NCI-H1694 treated with DMSO at 0.1 percent for 48 hours (cell line): Measurements from ENCODE around the gene SAE1.

Source experiments
- DNase-seq: peaks from one replicate; lab custom pipeline; 2025; lab: John Stamatoyannopoulos, UW

Gene SAE1

GRCh38 chr19:47106821-47107201 is 23.8 kb upstream of the SAE1 start:
- DNase-seq, result no peak

- DNase-seq, result no peak
Measured at GRCh38 chr19:47107202-47107952, 23.3 kb upstream of the SAE1 start.

GRCh38 chr19:47107953-47108746 is 22.5 kb upstream of the SAE1 start:
- no peak for DNase-seq

GRCh38 chr19:47109177-47109540 is 21.5 kb upstream of the SAE1 start:
- no peak for DNase-seq

DNA sequence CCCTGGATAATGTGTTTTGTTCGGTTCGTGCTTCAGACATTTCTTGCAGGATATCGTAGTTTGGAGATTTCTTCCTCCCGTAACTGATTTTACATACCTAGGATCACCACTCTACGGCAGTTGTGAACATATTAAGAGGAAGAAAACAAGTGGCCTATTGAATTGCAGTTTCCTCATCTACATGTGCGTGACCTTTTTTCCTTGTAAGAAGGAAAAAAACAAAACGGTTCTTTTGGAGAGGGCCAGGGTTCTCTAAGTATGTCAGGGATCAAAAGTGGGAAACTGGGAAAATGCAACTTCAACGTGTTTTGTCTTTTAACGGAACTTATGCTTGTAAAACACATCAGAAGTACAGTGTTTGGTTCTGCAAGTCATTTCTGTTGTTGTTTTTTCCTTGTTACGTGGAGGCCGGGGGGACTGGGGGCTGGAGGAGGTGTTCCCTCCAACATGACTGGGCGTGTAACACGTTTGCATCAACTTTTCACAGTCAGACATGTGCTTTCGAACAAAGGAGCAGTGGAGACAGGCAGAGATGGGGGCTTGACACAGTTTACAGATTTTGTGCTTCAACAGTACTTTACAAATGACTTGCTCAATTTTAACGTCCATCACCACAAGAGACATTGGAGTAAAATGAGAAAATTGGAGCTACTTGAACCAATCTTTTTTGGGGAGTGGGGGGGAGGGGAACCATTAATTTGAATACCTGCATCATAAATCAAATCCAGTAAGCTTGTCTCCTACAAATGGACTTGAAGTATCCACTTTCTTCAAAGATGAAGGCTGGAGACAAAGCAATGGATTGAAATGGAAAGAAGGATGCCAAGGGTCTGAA is 20.9 kb upstream of the SAE1 start:
- no peak for DNase-seq

DNA sequence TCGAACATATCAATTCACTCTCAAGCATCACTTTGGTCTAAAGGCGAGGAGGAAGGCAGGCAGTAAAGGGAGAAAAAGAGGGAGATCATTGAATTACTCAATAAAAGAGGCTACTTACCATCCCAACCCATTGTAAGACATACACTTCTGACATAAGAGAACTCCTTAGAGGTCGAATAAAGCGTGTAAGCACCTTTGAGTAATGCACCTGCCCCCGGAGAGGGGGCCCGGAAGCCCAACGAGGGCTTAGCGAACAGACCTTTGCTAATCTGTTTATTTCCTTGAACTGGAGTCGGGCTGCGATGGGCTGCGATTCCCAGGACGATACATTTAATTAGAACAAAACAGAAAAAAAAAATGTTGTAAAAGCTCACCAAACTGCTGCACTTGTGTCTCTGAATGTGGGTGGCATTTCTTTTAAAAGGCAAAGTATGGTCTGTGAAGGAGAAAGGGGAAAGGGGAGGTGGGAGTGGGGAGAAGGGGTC is 20.1 kb upstream of the SAE1 start:
- no peak for DNase-seq

DNA sequence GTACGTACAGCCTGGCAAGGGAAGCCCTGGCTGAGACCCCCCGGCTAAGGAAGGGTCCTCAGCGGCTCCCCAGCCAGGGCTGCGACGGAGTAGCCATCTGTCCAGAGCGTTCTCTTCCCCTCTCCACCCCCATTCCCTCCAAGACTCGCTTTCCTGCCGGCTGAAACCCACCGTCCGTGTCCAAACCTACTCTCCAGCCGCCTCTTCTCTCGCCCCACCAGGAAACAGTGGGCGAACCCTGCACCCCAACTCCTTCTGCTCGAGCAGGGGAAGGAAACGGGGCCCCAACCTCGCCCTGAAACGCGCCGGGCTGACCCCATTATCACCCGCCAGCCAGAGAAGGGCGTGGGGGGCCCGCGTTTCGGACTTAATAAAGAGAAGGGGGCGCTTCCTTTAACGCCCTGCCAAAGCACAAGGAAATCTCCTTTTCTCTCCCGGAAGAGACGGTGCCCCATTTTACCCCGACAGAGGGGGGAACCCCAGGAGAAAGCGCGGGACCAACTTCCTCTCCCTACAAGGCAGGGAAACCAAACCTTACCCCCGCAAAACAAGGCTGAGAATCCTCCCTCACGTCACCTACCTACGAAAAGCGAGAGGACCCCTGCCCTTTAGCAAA is 19.5 kb upstream of the SAE1 start:
- DNase-seq, result no peak

- no peak for DNase-seq
Measured at GRCh38 chr19:47111682-47112165, 18.9 kb upstream of the SAE1 start.

DNA sequence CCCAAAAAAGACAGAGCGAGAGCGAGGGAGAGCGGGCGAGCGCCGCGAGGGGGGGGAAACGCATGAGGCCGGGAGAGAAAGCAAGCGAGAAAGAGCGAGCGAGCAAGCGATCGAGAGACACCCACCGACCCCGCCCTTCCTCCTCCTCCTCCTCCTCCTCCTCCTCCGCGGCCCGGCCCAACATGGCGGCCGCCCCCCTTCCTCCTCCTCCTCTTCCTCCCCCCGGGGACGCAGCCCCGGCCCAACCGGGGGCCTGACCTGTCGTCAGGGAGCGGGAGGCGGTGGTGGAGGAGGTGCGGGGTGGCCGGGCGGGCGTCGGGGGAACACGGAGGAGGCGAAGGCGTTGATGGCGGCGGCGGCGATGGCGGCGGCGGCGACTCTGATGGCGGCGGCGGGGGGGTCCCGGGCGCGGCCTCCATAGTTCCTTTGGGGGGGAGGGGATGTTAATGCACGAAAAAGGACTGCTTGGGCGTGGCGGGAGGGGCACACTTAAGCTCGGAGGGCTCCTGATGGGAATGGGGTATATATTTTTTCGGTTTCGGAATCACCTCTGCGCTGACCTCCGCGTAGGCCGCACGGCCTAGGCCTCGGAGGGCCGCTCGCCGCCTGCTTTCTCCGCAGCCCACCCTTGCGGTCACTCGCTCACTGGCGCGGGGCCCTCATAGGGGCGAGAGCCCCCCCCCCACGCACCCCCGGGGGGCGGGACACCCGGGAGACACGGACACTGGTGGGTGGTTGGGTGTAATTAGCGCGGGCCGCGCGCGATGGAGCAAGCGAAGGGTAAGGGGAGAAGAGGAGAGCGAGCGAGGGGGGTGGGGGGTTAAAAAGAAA is 18.3 kb upstream of the SAE1 start:
- DNase-seq, result peak; percentile 68

GRCh38 chr19:47112997-47113849 is 17.4 kb upstream of the SAE1 start, which contains the start of gene ZC3H4:
Gene ZC3H4 (minus strand): TSS chr19:47113776. CDS start chr19:47112584, 1,192 bp downstream.
- DNase-seq, result peak; percentile 99

DNA sequence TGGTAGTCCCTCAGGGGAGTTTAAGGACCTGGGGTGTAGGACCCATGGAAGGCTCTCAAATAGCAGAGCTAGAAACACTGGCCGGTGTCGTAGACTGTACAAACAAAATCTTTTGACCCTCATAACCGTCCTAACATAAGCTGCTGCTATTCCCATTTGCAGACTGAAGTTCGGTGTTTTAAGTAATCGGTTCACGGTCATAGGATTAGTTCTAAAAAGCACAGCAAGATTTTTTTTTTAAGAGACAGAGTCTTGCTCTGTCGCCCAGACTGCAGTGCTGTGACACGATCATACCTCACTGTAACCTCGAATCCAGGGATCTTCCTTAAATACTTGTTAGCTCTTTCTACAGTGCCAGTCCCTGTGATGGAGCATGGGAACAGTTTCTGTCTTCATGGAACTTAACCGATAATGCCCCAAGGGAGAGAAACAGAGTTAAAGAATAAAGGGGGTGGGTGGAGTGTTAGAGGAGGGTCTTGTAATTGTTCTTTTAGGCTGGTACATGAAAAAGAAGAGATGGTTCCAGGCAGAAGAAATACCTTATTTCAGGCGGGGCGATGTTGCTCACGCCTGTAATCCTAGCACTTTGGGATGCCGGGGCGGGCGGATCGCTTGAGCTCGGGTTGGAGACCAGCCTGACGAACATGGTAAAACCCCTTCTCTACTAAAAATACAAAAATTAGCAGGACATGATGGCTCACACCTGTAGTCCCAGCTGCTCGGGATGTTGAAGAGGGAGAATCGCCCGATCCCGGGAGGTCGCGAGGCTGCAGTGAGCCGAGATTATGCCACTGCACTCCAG is 16.6 kb upstream of the SAE1 start:
- DNase-seq, result no peak

DNA sequence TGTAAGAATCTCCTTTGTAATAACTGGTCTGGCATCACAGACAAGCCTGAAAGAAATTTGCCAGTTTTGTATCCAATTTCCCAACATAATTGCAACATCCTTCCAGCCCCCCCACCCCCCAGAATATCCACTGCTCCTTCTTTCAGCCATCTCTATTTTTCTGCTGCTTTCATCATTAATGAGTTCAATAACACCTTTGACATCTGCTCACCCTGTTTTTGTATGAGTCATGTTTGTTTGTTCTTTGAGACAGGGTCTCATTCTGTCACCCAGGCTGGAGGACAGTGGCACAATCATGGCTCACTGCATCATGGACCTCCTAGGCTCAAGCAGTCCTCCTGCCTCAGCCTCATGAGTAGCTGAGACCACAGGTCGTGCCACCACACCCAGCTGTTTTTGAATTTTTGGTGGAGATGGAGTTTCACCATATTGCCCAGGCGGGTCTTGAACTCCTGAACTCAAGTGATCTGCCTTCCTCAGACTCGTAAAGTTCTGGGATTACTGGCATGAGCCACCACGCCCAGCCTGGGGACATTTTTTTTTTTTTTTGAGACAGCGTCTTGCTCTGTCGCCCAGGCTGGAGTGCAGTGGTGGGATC is 10.1 kb upstream of the SAE1 start:
- no peak for DNase-seq

DNA sequence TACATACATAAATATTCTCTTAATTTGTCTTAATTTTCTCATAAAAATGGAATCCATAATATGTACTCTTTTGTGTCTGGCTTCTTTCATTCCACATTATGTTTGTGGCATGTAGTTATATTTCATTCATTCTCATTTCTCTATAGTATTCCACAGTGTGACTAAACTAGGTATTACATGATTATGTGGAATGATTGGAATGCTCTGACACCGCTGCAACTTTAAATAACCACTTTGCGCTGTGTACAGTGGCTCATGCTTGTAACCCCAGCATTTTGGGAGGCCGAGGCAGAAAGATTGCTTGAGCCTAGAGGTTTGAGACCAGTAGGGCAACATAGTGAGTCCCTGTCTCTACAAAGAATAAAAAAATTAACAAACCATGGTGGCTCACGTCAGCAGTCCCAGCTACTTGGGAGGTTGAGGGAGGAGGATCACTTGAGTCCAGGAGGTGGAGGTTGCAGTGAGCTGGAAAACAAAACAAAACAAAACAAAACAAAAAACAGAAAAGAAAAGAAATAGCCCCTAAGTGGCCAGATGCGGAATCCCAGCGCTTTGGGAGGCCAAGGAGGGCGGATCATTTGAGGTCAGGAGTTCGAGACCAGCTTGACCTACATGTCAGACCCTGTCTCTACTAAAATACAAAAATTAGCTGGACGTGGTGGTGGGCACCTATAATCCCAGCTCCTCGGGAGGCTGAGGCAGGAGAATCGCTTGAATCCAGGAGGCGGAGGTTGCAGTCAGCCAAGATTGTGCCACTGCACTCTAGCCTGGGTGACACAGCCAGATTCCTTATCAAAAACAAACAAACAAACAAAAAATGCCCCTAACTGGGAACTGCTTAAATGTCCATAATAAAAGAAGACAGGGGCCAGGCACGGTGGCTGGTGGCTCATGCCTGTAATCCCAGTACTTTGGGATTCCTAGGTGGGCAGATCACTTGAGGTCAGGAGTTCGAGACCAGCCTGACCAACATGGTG is 8.0 kb upstream of the SAE1 start:
- DNase-seq, result no peak

DNA sequence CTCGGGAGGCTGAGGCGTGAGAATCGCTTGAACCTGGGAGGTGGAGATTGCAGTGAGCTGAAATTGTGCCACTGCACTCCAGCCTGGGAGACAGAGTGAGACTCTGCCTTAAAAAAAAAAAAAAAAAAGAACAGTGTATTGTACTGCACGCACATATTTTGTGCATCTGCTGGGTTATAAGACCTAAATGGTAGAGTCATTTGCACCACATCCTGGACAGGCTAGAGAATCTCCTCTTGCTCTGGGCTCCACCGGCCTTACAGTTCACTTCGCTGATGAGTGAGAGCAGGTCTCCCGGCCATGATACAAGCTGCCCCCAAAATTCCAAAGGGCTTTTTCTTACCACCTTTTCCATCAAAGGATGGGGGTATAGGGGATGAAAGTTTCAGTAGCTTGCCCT is 7.2 kb upstream of the SAE1 start:
- no peak for DNase-seq

DNA sequence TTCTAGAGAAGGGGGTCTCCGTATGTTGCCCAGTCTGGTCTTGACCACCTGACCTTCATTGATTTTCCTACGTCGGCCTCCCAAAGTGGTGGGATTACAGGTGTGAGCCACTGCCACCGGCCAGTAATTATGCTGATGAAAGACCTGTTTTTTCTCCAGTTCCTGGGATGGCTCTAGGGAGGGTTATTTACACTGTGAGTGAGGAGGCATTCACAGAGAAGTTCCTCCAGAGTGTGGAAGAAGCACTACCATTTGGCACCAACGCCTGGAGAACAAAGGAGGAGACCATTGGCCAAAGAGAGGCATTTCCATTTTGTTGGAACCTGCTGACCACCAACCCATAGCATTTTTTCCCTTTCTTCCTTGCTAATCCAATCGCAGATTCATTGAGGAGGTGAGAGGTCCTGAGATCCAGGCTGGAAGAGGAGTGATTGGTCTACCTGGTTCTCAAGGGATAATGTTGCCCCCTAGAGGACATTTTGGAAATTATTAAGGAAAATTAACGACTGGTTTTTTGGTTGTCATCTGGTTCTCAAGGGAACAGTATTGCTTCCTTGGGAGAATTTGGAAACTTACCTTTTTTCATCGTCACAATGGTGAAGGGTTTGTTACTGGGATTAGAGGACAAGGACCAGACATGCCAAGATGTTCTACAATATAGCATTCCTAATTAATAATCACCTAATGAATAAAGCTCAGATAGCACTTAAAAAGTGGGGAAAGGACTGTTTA is 5.5 kb upstream of the SAE1 start:
- peak; percentile 86 for DNase-seq

- DNase-seq, result no peak
Measured at GRCh38 chr19:47125669-47125938, 5.0 kb upstream of the SAE1 start.

DNA sequence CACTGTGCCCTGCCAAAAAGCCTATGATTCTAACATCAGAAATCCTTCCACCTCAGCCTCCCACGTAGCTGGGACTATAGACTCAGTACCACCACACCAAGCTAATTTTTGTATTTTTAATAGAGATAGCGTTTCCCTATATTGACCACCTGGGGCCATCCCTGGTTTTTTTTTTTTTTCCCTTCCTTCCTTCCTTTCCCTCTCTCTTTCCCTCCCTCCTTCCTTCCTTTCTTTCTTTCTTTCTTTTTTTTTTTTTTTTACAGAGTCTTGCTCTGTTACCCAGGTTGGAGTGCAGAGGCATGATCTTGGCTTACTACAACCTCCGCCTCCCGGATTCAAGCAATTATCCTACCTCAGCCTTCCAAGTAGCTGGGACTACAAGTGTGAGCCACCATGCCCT is 1.1 kb upstream of the SAE1 start:
- DNase-seq, result no peak
